H1 (cell line): ENCODE results near the gene CIZ1. TPM values are rescaled to one million over a fixed set of nuclear protein-coding genes. Genes with fewer than 3 reads are reported as not detected.

ENCODE experiments used
- CTCF ChIA-PET: fragments of 300-600 bp; sonication (Branson Sonifier 250); formaldehyde crosslinking; loops from one replicate; lab custom pipeline; 2021; ENCODE audit not compliant: partially characterized antibody; lab: Charles Lee
- POLR2A ChIA-PET: fragments of 300-600 bp; sonication (Branson Sonifier 250); formaldehyde crosslinking; loops from one replicate; lab custom pipeline; 2021; ENCODE audit warnings: inconsistent platforms; ENCODE audit not compliant: partially characterized antibody; lab: Charles Lee
- DNase-seq, 2 experiments: peaks; one replicate each; pipeline versions ENCODE4 v3.0.0 to v3.0.0-alpha.2; 2010 to 2022; ENCODE audit warnings: low spot score in 2 of 2, low read depth in 1 of 2, mixed read lengths in 1 of 2
- FAIRE-seq: peaks from 2 replicates; lab custom pipeline; 2011; peaks lifted over from hg19 to GRCh38; lab: Jason Lieb, UNC
- H2AFZ ChIP-seq: 2 replicates; pipeline ENCODE4 v1.8.1; 2012; ENCODE audit warnings: low read length, inconsistent platforms
- H2AK5ac ChIP-seq: 2 replicates; pipeline ENCODE4 v1.6.1; 2013; ENCODE audit warnings: low read depth, low read length
- H2BK120ac ChIP-seq: replicated peaks from 2 replicates; pipeline ENCODE3; 2013; ENCODE audit warnings: low read depth, low read length, inconsistent platforms
- H2BK12ac ChIP-seq: 2 replicates; pipeline ENCODE4 v1.6.1; 2013; ENCODE audit warnings: low read depth, low read length
- H2BK15ac ChIP-seq: 2 replicates; pipeline ENCODE4 v1.6.1; 2013; ENCODE audit warnings: low read length
- H2BK20ac ChIP-seq: 2 replicates; pipeline ENCODE4 v1.6.1; 2013; ENCODE audit warnings: low read length
- H2BK5ac ChIP-seq: 2 replicates; pipeline ENCODE4 v1.6.1; 2013; ENCODE audit warnings: low read depth, low read length
- H3K14ac ChIP-seq: 2 replicates; pipeline ENCODE4 v1.6.1; 2013; ENCODE audit warnings: inconsistent platforms; ENCODE audit not compliant: insufficient read length
- H3K18ac ChIP-seq: 2 replicates; pipeline ENCODE4 v1.6.1; 2013; ENCODE audit warnings: low read length; ENCODE audit errors: extremely low read depth
- H3K23ac ChIP-seq: 2 replicates; pipeline ENCODE4 v1.6.1; 2013; ENCODE audit warnings: inconsistent platforms; ENCODE audit not compliant: insufficient read length
- H3K23me2 ChIP-seq: 2 replicates; pipeline ENCODE4 v1.6.1; 2013; ENCODE audit warnings: low read depth, low read length
- H3K27ac ChIP-seq: 2 replicates; pipeline ENCODE4 v1.6.1; 2011; ENCODE audit warnings: low read depth, low read length, inconsistent platforms
- H3K27me3 ChIP-seq, 4 experiments: replicated peaks in 1 of 4; 1 replicate in 1 of 4; 2 replicates in 3 of 4; pipeline versions ENCODE4 v1.6.1 to v1.8.1; 2011 to 2013; ENCODE audit warnings: low read length in 3 of 4, mild to moderate bottlenecking in 3 of 4, inconsistent platforms in 2 of 4, mixed read lengths in 2 of 4, moderate library complexity in 1 of 4; ENCODE audit not compliant: control insufficient read depth in 3 of 4, insufficient read depth in 3 of 4; ENCODE audit errors: extremely low read depth in 1 of 4
- H3K36me3 ChIP-seq, 4 experiments: 2 replicates each; pipeline versions ENCODE4 v1.6.1 to v1.8.1; 2011 to 2013; ENCODE audit warnings: mild to moderate bottlenecking in 4 of 4, low read length in 3 of 4, moderate library complexity in 2 of 4, control low read depth in 1 of 4, inconsistent platforms in 1 of 4; ENCODE audit not compliant: insufficient read depth in 4 of 4, control insufficient read depth in 2 of 4
- H3K4ac ChIP-seq: replicated peaks from 2 replicates; pipeline ENCODE3; 2013; ENCODE audit warnings: low read length, low read depth, mixed read lengths, inconsistent platforms; ENCODE audit not compliant: insufficient read length
- H3K4me1 ChIP-seq, 4 experiments: replicated peaks in 1 of 4; 1 replicate in 1 of 4; 2 replicates in 3 of 4; pipeline versions ENCODE4 v1.6.1 to v1.8.1; 2011 to 2013; ENCODE audit warnings: low read length in 3 of 4, inconsistent platforms in 2 of 4, mixed read lengths in 1 of 4; ENCODE audit not compliant: insufficient read depth in 4 of 4, control insufficient read depth in 3 of 4
- H3K4me2 ChIP-seq, 2 experiments: 2 replicates each; pipeline versions ENCODE4 v1.6.1 to v1.8.1; 2011 to 2013; ENCODE audit warnings: low read depth in 2 of 2, low read length in 2 of 2, control low read depth in 1 of 2, inconsistent platforms in 1 of 2, mild to moderate bottlenecking in 1 of 2; ENCODE audit not compliant: insufficient read depth in 1 of 2
- H3K4me3 ChIP-seq, 4 experiments: fragments of 200-600, 300-600 bp in 1 of 4; sonication (generic), shearing (Covaris generic), sonication (Bioruptor Twin) in 1 of 4; 2 replicates each; pipeline versions ENCODE4 v1.5.1 to v1.8.1; 2011 to 2016; ENCODE audit warnings: low read length in 4 of 4, low read depth in 3 of 4, control low read depth in 2 of 4, inconsistent platforms in 2 of 4, mild to moderate bottlenecking in 2 of 4, mixed read lengths in 1 of 4, moderate library complexity in 1 of 4; ENCODE audit not compliant: insufficient read depth in 2 of 4; ENCODE audit errors: extremely low read depth in 1 of 4
- H3K56ac ChIP-seq: replicated peaks from 2 replicates; pipeline ENCODE3; 2013; ENCODE audit warnings: low read depth, mild to moderate bottlenecking, mixed read lengths, low read length, inconsistent platforms; ENCODE audit not compliant: insufficient read length
- H3K79me1 ChIP-seq: 2 replicates; pipeline ENCODE4 v1.6.1; 2013; ENCODE audit warnings: low read depth, low read length, control low read depth
- H3K79me2 ChIP-seq, 2 experiments: 2 replicates each; pipeline versions ENCODE4 v1.6.1 to v1.8.1; 2012 to 2013; ENCODE audit warnings: low read length in 2 of 2, mild to moderate bottlenecking in 2 of 2, inconsistent platforms in 1 of 2; ENCODE audit not compliant: insufficient read depth in 2 of 2, control insufficient read depth in 1 of 2
- H3K9ac ChIP-seq, 4 experiments: replicated peaks in 1 of 4; 1 replicate in 1 of 4; 2 replicates in 3 of 4; pipeline versions ENCODE4 v1.6.1 to v1.8.1; 2011 to 2013; ENCODE audit warnings: low read depth in 3 of 4, low read length in 3 of 4, control low read depth in 2 of 4, mild to moderate bottlenecking in 2 of 4, moderate library complexity in 2 of 4, inconsistent platforms in 1 of 4; ENCODE audit errors: extremely low read depth in 1 of 4
- H3K9me3 ChIP-seq, 2 experiments: 2 replicates each; pipeline versions ENCODE4 v1.6.1 to v1.8.1; 2012 to 2013; ENCODE audit warnings: mild to moderate bottlenecking in 2 of 2, moderate library complexity in 2 of 2, control low read depth in 1 of 2, inconsistent platforms in 1 of 2, low read depth in 1 of 2, low read length in 1 of 2, mixed read lengths in 1 of 2; ENCODE audit not compliant: insufficient read depth in 2 of 2
- H4K20me1 ChIP-seq, 2 experiments: replicated peaks in 1 of 2; 2 replicates each; pipeline versions ENCODE3 to v1.8.1; 2011 to 2013; ENCODE audit warnings: inconsistent platforms in 2 of 2, low read length in 2 of 2, mild to moderate bottlenecking in 1 of 2; ENCODE audit not compliant: insufficient read depth in 2 of 2, control insufficient read depth in 1 of 2
- H4K5ac ChIP-seq: 2 replicates; pipeline ENCODE4 v1.6.1; 2013; ENCODE audit warnings: low read length, low read depth, mixed read lengths, inconsistent platforms; ENCODE audit not compliant: insufficient read length
- H4K8ac ChIP-seq: 2 replicates; pipeline ENCODE4 v1.8.0; 2013; ENCODE audit warnings: mild to moderate bottlenecking, moderate library complexity, low read length, inconsistent platforms; ENCODE audit not compliant: insufficient read depth; ENCODE audit errors: extremely low read depth
- H4K91ac ChIP-seq: replicated peaks from 2 replicates; pipeline ENCODE3; 2013; ENCODE audit warnings: low read length, mixed read lengths, inconsistent platforms; ENCODE audit not compliant: insufficient read length
- ATF2 ChIP-seq: IDR thresholded peaks from 2 replicates; pipeline ENCODE4 v1.6.1; 2012; ENCODE audit warnings: low read length, inconsistent platforms
- BCL11A ChIP-seq, 2 experiments: IDR thresholded peaks; one replicate each; pipeline ENCODE4 v1.6.1; 2011; ENCODE audit warnings: low read depth in 2 of 2, low read length in 2 of 2, mild to moderate bottlenecking in 2 of 2
- CBX8 ChIP-seq: fragments of 300-800, 300-1000 bp; sonication (generic); IDR thresholded peaks from 2 replicates; pipeline ENCODE4 v1.7.1; 2016; ENCODE audit warnings: low read depth, low read length, borderline replicate concordance
- CHD1 ChIP-seq: IDR thresholded peaks from 2 replicates; pipeline ENCODE4 v1.6.1; 2012; ENCODE audit warnings: low read depth, low read length, improper control_type of control experiment
- E2F6 ChIP-seq: IDR thresholded peaks from 2 replicates; pipeline ENCODE4 v1.6.1; 2012; ENCODE audit warnings: inconsistent platforms
- EZH2 ChIP-seq: fragments of 200-600 bp; sonication (generic); IDR thresholded peaks from 2 replicates; pipeline ENCODE4 v1.7.1; 2012; ENCODE audit warnings: low read depth, mild to moderate bottlenecking, moderate library complexity, low read length, inconsistent platforms; ENCODE audit not compliant: severe bottlenecking
- MAFK ChIP-seq: IDR thresholded peaks from 2 replicates; pipeline ENCODE4 v1.6.1; 2012; ENCODE audit warnings: low read depth, mild to moderate bottlenecking, improper control_type of control experiment, low read length
- MAX ChIP-seq: IDR thresholded peaks from 2 replicates; pipeline ENCODE4 v1.6.1; 2012; ENCODE audit warnings: inconsistent platforms
- RXRA ChIP-seq: IDR thresholded peaks from 2 replicates; pipeline ENCODE4 v1.6.1; 2011; ENCODE audit warnings: low read depth, mild to moderate bottlenecking, low read length, moderate library complexity; ENCODE audit not compliant: insufficient read depth
- WGBS, 2 experiments: shearing (Covaris generic) in 1 of 2; methylation state at CpG; one replicate each; pipeline versions ENCODE4 v1.1.6 to v1.1.7; 2013 to 2015; ENCODE audit warnings: low lambda C conversion rate in 2 of 2, mixed read lengths in 2 of 2, inconsistent platforms in 1 of 2, low coverage in 1 of 2, missing lambda C conversion rate in 1 of 2; ENCODE audit not compliant: insufficient replicate concordance in 2 of 2, insufficient coverage in 1 of 2, insufficient read length in 1 of 2; ENCODE audit errors: extremely low coverage in 1 of 2, missing lambda C conversion rate in 1 of 2; 5-methylcytosine and 5-hydroxymethylcytosine counted together
- polyA plus RNA-seq, 7 experiments: library from polyadenylated mRNA; depleted of rRNA in 3 of 7; stranded (reverse) in 5 of 7; unstranded in 2 of 7; fragments of >200 nt in 5 of 7; fragments of 200-250 nt in 2 of 7; gene quantifications; 1 replicate in 5 of 7; 2 replicates in 1 of 7; 4 replicates in 1 of 7; pipeline versions ENCODE4 v1.2.1 to v1.2.3, GENCODE V29; 2011 to 2013; ENCODE audit warnings: missing spikeins in 2 of 7, mixed read lengths in 2 of 7
- total RNA-seq: library from RNA; stranded (reverse); fragmentation: NEBNext Ultra II Directional; extraction: Animal tissue kit (Norgen Biotek cat#: 25700); gene quantifications from 2 replicates; pipeline ENCODE4 v1.2.1, GENCODE V29; 2021

The CIZ1 gene
- total and polyA plus RNA-seq, 2 of the 8 experiments (the other 6 are each of a cell fraction or from before 2014, with no cell fraction given) = 66.0 to 107 TPM

DNA sequence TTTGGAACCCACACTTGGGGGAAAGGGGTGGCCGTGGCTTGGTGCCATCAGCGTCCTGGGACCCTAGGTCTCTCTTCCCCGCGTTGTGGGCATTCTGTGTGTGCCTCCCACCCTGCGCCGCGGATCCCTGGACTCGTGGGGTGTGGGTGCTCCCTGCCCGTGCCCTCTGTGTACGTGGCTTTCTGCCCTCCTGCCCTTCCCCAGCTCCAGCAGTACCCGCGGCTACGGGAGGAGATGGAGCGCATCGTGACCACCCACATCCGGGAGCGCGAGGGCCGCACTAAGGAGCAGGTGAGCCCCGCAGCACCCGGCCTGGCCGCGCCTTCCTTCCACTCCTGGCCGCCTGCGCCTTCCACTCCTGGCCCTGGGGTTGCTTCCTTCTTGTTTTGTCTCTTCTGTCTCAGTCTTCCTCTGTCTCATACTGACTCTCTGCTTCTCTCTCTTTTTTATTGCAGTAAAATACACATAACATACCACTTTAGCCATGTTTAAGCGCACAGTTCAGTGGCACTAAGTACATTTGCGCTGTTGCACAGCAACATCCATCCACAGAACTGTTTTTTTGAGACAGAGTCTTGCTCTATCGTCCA lies 42.5 kb upstream of the CIZ1 start:
- POLR2A ChIA-PET = interaction anchor here (1.0 to 4.2 kb wide), 8 partner anchors 9 to 73 kb away, joined by 3 to 21 read pairs (median 4); no protein-coding TSS in a partner anchor

More for the DNA sequence above, 42.5 kb upstream of the CIZ1 start:
- H4K5ac ChIP-seq = no peak overlapping the region
- H3K23ac ChIP-seq = no peak overlapping the region
- no peaks in the 10 kb centered on the region; a peak in 1 of 7 replicates for H3K27me3 ChIP-seq
- H2BK15ac ChIP-seq = no peak overlapping the region
- H3K23me2 ChIP-seq = no peaks in the 10 kb centered on the region
- no peaks in the 10 kb centered on the region for H3K4me1 ChIP-seq
- H4K91ac ChIP-seq = no peak overlapping the region
- no peak overlapping the region for H3K4me3 ChIP-seq
- no peak overlapping the region for H3K56ac ChIP-seq
- H3K14ac ChIP-seq = no peak overlapping the region
- no peaks in the 10 kb centered on the region for H3K79me1 ChIP-seq
- no peak overlapping the region for H2AK5ac ChIP-seq
- peaks cover 0 to 2% of the 10 kb centered on the region in 2 experiments for H4K20me1 ChIP-seq
- no peak overlapping the region for H2BK20ac ChIP-seq
- H2BK12ac ChIP-seq = no peak overlapping the region
- no peak for DNase-seq
- H3K79me2 ChIP-seq = no peaks in the 10 kb centered on the region
- H3K27ac ChIP-seq = no peak overlapping the region
- H3K9ac ChIP-seq = no peak overlapping the region
- H3K4me2 ChIP-seq = no peak overlapping the region
- no peak overlapping the region for H2BK120ac ChIP-seq
- FAIRE-seq = no peak
- H3K18ac ChIP-seq = no peak overlapping the region
- H2BK5ac ChIP-seq = no peak overlapping the region
- H3K9me3 ChIP-seq = no peaks in the 10 kb centered on the region
- CTCF ChIA-PET = interaction anchor here (1.5 to 1.8 kb wide), 2 partner anchors 21 to 43 kb away, joined by 3 to 7 read pairs; partner anchors contain the start of gene CIZ1
- no peak overlapping the region for H2AFZ ChIP-seq
- TF ChIP-seq BCL11A (IDR thresholded peaks at IDR 0.05; ENCODE audit: low read depth in 2 of 2, low read length in 2 of 2) (no peak), MAFK (no peak), CBX8 (no peak), ATF2 (no peak), EZH2 (no peak), CHD1 (no peak), MAX (no peak), E2F6 (no peak), RXRA (no peak)
- peaks cover 0 to 2% (median 0%) of the 10 kb centered on the region in 4 experiments; a peak in 1 of 8 replicates for H3K36me3 ChIP-seq
- WGBS, 2 experiments = 95% methylated on average over 28 of the region's 28 CpGs; no CpG with 5 or more reads in 1 of the 2 experiments
- H4K8ac ChIP-seq = no peak overlapping the region
- H3K4ac ChIP-seq = no peak overlapping the region
